SU-DHL-6 (cell line): ENCODE data around the gene ADAMTS8.

Source experiments
- EZH2phosphoT487 ChIP-seq: fragments of 200-600 bp; sonication (generic), shearing (Covaris generic); conservative IDR thresholded peaks from 2 replicates; pipeline ENCODE4 v1.6.1; 2018; ENCODE audit warnings: mild to moderate bottlenecking, antibody characterized with exemption, low read length, moderate library complexity, mixed read lengths
- TF ChIP-seq, protein P1 (sequence below): fragments of 200-600 bp; sonication (generic); IDR thresholded peaks from one replicate; pipeline ENCODE4 v1.5.1; 2017; ENCODE audit warnings: antibody characterized with exemption, mild to moderate bottlenecking, low read length, moderate library complexity; ENCODE audit not compliant: insufficient read depth, poor library complexity, severe bottlenecking

GRCh38 chr11:130449310-130449990, 21.0 kb upstream of the ADAMTS8 start:
- TF ChIP-seq, protein P1, sequence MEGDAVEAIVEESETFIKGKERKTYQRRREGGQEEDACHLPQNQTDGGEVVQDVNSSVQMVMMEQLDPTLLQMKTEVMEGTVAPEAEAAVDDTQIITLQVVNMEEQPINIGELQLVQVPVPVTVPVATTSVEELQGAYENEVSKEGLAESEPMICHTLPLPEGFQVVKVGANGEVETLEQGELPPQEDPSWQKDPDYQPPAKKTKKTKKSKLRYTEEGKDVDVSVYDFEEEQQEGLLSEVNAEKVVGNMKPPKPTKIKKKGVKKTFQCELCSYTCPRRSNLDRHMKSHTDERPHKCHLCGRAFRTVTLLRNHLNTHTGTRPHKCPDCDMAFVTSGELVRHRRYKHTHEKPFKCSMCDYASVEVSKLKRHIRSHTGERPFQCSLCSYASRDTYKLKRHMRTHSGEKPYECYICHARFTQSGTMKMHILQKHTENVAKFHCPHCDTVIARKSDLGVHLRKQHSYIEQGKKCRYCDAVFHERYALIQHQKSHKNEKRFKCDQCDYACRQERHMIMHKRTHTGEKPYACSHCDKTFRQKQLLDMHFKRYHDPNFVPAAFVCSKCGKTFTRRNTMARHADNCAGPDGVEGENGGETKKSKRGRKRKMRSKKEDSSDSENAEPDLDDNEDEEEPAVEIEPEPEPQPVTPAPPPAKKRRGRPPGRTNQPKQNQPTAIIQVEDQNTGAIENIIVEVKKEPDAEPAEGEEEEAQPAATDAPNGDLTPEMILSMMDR, result no peak
- no peak for TF ChIP-seq EZH2phosphoT487
